ENCODE measurements around the gene TRIM33.

GRCh38 chr1:114545315-114545714, 34.3 kb upstream of the TRIM33 start:
- TF ChIP-seq EZH2 (IDR thresholded peaks at IDR 0.05; ENCODE audit: borderline replicate concordance, control insufficient read depth, low read depth, low read length) (no peak), GABPA (IDR thresholded peaks at IDR 0.05; ENCODE audit: low read depth) (no peak)
